ENCODE measurements around the gene PPP1R8.
"Not testable (repeated sequence)": the region's sequence is repeated elsewhere in the genome, so short reads cannot be mapped to it uniquely, and the experiment has no call there.

Gene PPP1R8

DNA sequence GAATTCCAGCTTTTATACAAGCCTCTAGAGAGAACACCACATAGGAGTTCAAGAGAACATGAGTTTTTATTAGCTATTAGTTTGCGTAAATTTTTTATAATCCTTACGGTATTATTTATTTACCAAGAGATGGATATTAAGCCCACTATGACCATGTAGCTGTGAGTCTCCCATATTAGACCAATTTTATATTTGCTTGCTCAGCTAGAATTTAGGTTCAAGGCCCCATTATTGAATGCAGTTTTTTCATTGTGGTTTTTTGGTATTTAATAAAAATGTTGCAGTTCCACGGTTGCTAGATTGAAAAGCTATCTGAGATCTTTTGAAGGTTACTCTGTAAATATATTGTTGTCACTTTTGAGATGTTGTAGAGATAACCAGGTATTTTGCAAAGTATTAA lies 2.9 kb downstream of the PPP1R8 start:
- no peak for DNase-seq

GRCh38 chr1:27835046-27835445 lies 4.5 kb downstream of the PPP1R8 start:
- no peak for DNase-seq

DNA sequence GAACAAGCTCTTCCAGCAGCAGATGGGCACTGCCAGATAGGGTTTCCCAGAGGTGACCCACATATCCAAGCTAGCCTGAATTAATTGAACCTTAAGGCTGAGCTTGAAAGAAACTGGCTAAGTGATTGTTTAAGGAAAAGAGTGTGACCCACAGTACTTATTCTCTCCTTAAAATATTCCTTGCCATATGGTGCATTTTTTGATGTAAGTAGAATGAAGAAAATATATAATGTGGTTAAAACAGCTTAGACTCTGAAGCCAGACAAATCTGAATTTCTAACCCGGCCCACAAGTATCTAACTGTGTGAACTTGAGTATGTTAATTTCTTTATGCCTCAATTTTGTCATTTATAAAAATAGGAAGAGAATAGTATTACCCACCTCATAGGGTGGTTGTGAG lies 4.9 kb downstream of the PPP1R8 start:
- DNase-seq: no peak

DNA sequence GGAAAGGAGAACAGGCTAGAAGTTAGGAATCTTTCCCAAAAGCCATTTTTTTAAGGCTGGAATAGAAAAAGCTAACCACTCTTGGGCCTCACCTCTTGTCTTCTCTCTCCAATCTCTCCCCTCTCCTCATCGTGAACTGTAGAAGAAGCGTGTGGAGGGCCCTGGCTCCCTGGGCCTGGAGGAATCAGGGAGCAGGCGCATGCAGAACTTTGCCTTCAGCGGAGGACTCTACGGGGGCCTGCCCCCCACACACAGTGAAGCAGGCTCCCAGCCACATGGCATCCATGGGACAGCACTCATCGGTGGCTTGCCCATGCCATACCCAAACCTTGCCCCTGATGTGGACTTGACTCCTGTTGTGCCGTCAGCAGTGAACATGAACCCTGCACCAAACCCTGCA lies 19.4 kb downstream of the PPP1R8 start:
- no peak for DNase-seq

DNA sequence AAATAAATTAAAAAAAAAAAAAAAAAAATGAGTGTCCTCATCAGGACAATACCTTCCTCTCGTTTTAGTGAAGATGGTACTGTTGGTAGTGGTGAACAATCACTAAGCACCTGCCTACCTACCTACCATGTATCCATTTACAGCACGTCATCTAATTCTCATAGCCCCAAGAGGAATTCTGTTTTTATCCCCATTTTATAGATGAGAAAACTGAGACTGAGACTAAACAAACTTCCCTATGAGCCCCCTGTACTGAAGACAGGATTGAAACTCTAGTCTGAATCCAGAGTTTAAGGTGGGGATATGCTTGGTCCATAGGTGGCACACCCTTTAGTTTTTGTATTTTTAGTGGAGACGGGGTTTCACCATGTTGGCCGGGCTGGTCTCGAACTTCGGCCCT lies 24.5 kb downstream of the PPP1R8 start:
- no peak for DNase-seq

DNA sequence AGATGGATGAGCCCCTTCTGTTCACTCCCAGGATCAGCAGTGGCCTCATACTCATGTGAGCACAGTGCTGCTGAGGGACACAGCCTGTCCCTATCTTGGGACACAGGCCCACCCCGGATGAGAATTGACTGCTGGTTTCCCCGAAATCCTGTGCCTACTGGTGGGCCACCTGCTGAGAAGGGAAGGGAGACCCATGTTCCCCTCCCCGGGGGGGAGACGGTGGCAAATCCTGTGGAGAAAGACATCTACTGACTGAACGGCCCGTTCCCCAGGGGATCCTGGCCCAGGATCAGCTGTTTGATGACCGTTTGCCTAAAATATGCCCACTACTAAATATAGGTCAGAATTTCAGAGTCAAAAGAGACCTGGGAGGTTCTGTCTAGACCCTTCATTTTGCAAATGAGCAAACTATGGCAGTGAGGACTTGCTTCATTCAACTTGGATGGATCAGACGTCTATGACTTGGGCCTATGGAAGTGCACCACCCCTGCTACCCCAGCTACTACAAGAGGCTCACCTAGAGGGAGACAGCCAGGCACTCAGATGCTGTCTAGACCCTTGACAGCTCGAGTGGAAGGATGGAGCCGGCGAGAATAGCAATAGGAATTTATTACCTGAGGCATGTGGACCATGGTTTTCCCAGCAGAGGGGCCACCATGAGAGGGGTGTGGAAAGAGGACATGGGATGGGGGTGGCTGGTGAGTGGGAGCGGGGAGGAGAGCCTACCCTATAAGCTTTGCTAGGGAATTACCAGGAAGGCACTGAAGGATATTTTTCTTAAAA lies 26.2 kb downstream of the PPP1R8 start:
- no peak for DNase-seq

- DNase-seq: not testable (repeated sequence)
Measured at GRCh38 chr1:27857552-27857951, 27.0 kb downstream of the PPP1R8 start.

DNA sequence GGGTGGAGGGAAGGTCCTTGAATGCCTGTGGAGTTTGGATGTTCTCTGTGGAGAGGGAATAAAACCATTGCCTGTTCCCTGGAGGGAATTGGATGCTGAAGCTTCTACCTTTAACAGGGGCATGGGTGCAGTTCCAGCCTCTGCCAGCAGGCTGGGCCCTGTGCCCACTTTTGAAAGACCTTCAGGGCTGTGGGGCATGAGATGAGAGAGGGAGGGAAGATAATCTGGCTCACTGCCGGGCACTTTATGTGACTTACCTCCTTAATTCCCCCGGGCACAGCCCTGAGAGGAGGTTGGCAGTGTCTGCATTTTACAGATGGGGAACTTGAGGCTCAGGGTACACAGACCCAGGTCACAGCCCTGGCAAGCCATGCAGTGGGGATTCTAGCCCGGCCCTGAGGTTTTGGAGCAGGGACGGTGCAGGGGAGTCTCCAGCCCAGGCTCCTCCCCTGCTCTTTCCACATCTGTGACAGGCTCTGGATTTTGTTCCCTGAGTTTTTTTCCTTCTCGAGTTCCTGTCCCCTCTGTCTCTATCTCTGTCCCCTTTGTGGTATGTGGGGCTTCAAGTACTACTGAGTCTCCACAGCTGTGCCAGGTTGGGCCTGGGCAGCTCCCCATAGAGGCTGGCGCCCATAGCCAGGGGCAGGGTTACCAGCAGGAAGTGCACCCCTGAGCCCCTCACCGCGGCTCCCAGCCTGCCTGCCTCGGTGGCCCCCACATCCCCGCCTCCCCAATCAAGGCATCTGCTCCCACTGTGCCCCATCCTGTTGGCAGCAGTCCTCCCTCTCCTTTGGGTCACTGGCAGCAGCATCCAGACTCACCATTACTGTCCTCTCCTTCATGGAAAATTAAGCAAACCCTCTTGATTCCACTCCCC lies 27.7 kb downstream of the PPP1R8 start:
- peak; percentile 90 to 93 (median 93) for DNase-seq

- DNase-seq: peak in 3 of 4 experiments; percentile 40 to 57 (median 48)
Measured at GRCh38 chr1:27858949-27859576, 28.5 kb downstream of the PPP1R8 start.

GRCh38 chr1:27861436-27861835 lies 30.9 kb downstream of the PPP1R8 start:
- DNase-seq: no peak

- DNase-seq: no peak
Measured at GRCh38 chr1:27862004-27862403, 31.4 kb downstream of the PPP1R8 start.

GRCh38 chr1:27862671-27863537 lies 32.3 kb downstream of the PPP1R8 start:
- peak; percentile 94 to 99 (median 96) for DNase-seq

GRCh38 chr1:27863538-27863915 lies 32.9 kb downstream of the PPP1R8 start:
- DNase-seq: peak; percentile 77 to 92 (median 88)

- peak; percentile 83 to 95 (median 92) for DNase-seq
Measured at GRCh38 chr1:27864264-27864895, 33.8 kb downstream of the PPP1R8 start.

DNA sequence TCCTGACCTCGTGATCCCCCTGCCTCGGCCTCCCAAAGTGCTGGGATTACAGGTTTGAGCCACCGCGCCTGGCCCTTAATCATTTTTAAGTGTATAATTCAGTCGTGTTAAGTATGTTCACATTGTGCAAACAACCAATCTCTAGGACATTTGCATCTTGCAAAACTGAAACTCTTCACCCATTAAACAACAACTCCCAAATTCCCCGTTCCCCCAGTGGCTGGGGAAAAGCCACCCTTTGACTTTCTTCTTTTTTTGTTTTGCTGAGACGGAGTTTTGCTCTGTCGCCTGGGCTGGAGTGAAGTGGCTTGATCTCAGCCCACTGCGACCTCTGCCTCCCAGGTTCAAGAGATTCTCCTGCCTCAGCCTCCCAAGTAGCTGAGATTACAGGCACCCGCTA lies 35.2 kb downstream of the PPP1R8 start:
- peak in 3 of 4 experiments; percentile 36 to 54 (median 49) for DNase-seq

DNA sequence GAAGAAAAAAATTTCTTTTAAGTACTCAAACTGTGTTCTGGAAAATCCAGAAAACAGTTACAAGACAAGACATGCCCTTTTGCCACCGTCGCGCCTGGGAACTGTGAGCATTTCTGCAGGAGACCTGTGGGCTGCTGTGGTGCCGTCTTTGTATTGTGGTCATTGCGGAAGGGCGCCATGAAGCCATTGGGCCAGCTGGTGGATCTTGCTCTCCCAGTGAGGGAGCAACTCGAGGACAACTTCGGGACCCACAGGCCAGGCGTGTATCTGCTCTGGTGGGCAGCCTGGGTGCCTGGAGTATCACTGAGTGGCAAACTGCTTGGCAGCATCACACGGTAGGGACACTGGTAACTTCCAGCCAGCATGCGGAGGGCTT lies 38.0 kb downstream of the PPP1R8 start:
- DNase-seq: peak in 1 of 4 experiments; percentile 17

- DNase-seq: peak; percentile 69 to 82 (median 81)
Measured at GRCh38 chr1:27868932-27869718, 38.5 kb downstream of the PPP1R8 start.

DNA sequence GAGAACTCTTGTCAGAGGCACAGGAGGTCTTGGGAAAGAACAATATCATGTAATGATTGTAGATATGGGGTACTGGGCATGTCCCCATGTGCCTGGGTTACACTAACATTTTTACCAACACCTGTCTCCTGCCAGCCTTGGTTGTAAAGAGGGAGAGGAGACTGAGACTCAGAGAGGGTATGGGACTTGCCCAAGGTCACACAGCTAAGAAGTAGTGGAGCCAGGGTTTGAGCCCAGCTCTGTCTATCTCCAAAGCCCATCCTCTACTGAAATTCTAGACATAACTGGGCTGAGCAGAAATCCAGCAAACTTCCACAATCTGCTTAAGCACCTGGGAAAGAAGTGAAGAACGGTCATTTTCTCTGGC lies 39.1 kb downstream of the PPP1R8 start:
- DNase-seq: no peak

DNA sequence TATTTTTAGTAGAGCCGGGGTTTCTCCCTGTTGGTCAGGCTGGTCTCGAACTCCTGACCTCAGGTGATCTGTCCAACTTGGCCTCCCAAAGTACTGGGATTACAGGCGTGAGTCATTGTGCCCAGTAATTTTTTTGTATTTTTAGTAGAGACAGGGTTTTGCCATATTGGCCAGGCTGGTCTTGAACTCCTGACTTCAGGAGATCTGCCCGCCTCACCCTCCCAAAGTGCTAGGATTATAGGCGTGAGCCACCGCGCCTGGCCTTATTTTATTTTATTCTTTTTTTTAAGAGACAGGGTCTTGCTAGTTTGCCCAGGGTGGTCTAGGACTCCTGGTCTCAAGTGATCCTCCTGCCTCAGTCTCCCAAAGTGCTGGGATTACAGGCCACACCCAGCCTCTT lies 40.5 kb downstream of the PPP1R8 start:
- DNase-seq: not testable (repeated sequence)

GRCh38 chr1:27872059-27872801 lies 41.6 kb downstream of the PPP1R8 start, which contains the start of gene THEMIS2:
Gene THEMIS2 (plus strand): TSS chr1:27872544. CDS start chr1:27872572, 28 bp downstream.
- DNase-seq: peak; percentile 77 to 92 (median 86)
